ENCODE data around the gene NEUROD1.

NEUROD1 gene

DNA sequence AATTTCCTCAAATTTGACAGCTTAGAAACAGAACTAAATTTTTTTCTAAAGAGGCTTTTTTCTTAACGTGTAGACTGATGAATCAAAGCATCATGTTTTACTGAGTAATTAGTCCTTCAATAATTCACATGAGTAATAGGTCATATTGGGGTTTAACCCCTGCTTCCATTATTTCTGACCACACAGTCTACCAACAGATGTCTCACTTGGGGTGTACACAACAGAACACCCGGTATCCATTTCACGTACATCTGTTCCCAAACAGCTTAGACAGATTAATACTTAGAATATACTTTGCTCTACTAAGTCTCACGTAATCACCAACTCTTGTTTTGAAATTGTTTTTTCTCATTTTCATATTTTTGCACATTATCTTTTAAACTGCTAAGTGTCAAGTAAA lies 38.2 kb downstream of the NEUROD1 start:
- DNase-seq (ENCODE audit: low spot score): no peak

DNA sequence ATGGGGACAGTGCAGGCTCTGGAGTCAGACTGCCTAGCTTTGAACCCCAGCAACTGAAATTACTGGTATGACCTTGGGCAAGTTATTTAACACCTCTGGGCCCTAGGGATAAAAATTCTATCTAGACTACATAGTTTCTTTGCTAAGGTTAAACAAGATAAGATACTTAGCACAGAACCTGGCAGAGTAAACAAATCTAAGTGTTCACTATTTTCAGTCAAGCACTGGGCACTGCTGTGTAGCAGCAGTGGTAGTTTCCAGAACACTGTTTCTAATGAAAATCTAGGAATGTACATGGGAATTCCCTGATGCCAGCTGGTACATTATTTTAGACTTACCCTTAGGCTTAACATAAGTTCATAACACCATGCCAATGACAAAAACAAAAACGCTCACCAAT lies 40.6 kb downstream of the NEUROD1 start:
- DNase-seq (ENCODE audit: low spot score): no peak

DNA sequence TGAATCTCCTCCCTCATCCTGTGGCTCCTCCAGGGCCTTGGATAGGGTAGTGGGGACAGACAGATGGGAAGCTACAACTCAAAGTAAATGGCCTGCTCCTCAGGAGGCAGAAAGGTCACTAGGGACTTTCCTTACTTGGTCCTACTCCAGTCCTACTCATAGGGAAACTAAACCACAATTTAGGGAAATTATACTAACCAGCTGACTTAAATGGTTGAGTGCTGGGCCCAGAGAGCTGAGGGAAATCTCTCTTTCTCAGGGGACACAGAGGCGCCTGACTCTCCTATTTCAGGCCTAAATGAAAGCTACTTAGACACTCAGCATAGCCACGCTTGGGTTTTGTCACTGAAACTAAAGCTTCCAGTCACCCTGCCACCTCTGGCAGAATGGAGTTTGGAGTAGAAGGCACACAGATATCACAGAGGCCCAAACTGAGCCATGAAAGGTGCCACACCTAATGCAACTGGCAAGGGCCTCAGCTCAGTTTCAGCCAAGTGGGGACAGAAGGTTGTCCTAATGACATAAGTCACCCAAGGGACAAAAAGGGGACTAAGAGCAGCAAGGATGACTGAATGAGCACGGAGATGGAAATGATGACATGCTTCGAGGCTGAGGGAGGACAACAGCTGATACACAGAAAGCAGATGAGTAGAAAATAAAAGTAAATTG lies 47.5 kb downstream of the NEUROD1 start:
- no peak for DNase-seq (ENCODE audit: low spot score)

DNA sequence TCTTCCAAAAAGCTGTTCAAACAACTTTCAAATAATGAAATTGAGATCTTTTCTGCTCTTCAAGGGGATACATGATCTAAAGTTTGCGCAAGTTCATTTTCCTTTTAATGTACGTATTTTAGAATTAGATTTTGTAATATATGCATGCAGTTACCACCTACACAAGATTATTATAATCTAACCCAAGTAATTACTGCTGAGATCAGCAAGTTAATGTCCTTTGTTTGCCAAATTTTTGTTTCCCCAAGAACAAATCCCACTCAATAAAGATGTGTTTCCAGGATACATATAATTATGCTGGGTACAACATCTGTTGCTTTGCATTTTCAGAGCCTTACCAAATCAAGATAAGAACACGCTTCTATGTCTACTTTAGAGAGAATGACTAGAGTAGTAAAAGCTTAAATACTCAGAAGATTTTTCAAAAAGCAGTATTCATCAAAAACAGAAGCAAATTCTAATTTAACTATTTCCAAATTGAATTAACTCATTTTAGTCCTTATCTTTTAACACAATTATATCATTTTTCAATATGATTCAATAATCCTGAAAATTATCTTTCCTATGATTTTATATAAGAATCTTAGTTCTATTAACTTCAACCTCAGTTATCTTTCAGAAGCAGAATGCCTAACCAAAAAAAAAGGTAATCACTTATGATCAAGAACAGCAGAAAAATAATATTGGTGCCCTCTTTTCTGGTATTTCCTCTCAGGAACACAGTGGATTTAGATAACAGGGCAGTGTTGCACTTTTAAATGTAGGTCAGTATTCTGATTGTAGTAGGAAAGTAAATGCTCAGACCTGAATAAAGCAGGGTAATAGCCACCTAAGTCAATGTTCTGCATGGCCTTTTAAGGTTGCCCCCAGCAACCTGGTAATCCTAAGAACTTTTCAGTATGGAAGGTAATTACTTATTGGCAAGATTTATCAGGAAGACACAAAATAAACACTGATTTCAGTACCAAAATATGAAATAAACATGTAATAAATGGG lies 51.4 kb downstream of the NEUROD1 start:
- DNase-seq (ENCODE audit: low spot score): no peak

DNA sequence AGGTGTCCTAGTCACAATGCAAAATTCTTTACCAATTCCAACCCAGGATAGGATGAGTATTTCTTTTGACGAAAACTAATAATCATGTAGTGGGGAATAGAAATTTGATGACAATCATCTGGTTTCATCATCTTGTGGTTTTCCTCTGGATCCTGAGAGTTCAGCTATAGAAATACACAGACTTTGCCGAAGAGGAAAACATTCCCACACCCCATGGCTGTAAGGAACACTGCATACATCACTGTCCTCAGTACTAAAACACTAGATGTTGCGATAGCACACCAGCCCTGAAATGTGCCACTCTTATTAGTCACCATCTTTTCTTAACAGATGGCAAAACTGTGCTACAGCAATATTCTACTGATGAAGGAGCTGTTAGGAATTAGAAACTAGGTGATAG lies 52.8 kb downstream of the NEUROD1 start:
- no peak for DNase-seq (ENCODE audit: low spot score)

DNA sequence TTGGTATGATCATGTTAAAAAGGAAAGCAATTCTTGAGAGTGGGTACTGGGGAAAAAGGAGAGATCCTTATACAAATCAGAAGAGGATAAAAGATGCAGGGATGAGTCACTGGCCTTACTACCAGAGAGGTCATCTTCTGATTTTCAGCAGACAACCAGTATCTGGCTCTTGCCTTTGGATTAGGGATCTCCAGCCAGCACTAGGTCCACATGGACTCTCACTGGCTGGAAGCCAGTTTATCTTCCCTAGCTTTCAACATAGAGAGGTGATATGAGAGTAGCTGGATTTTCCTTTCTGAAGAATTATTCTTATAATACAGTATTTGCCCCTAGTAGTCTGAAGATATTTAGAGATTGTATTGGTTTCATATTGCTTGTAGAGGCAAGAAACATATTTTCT lies 53.6 kb downstream of the NEUROD1 start:
- DNase-seq (ENCODE audit: low spot score): no peak

Data from hematopoietic multipotent progenitor cell treated with erythropoietin and hydrocortisone succinate and interleukin-3 and kit ligand, for 17 days (in vitro differentiated cells).